ENCODE results near the gene CHST9.
A peak's percentile ranks its signal among the peaks of the same experiment; 100 is the strongest.
"Not testable (repeated sequence)": the region's sequence is repeated elsewhere in the genome, so short reads cannot be mapped to it uniquely, and the experiment has no call there.

The CHST9 gene

GRCh38 chr18:27010784-27011183 lies 174.3 kb downstream of the CHST9 start:
- no peak overlapping the region for H3K27ac ChIP-seq
- no peak for DNase-seq (ENCODE audit: low read depth, low spot score)

DNA sequence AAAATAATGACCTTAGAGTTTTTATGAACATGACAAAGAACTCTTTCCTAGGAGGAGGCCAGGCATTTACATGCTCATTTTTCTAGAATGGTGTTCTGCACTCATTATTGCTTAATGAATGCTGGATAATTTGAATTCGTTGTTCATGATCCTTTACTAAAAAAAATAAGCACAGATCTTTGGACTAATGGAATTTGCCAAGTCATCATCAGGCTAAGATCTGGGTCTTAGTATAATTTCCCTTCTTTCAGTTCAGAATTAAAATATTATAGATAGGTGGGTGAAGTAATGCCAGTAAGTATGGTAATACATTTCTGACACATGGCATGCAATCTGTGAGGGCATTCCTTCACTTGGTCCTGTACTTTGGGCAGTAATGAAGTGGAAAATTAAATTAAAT lies 175.8 kb downstream of the CHST9 start:
- DNase-seq (ENCODE audit: low read depth, low spot score): no peak
- H3K27ac ChIP-seq: no peak overlapping the region

DNA sequence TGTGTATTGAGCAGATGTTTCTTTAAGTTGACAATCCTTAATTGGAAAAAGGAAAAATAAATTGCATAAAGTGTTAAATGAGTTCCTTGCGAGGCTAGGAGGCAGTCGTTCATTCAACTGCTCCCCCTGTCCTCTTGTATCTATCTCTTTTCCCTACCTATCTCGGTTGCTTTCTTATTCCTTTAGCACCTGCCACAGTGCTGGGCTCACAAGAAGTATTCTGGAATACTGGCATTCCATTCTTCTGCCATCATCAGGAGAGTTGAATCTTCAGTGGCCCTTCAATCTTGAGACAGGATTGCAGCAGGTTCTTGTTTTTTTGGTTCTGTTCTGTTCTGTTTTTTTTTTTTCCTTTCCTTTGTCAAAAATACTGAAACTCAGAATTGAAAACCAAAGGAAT lies 176.5 kb downstream of the CHST9 start:
- no peak overlapping the region for H3K27ac ChIP-seq
- no peak for DNase-seq (ENCODE audit: low read depth, low spot score)

GRCh38 chr18:27007880-27008279 lies 177.2 kb downstream of the CHST9 start:
- H3K27ac ChIP-seq: no peak overlapping the region
- no peak for DNase-seq (ENCODE audit: low read depth, low spot score)

DNA sequence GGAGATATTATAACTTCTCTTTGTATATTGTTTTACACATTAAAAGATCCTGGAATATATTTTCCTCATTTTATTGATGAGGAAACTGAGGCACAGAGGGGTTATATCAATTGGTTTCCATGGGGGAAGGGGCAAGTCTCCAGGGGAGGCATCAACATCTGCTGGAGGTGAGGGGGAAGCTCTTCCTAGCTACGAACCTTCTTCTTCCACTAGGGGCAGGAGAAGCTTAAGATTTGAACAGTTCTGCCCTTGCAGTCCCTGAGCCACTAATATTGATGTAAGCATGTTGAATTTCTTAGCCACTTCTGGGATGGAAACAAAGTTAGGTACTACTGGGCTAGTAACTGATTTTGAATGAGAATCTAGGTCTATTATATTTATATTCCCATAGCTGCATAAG lies 179.5 kb downstream of the CHST9 start:
- H3K27ac ChIP-seq: no peak overlapping the region
- no peak for DNase-seq (ENCODE audit: low read depth, low spot score)

DNA sequence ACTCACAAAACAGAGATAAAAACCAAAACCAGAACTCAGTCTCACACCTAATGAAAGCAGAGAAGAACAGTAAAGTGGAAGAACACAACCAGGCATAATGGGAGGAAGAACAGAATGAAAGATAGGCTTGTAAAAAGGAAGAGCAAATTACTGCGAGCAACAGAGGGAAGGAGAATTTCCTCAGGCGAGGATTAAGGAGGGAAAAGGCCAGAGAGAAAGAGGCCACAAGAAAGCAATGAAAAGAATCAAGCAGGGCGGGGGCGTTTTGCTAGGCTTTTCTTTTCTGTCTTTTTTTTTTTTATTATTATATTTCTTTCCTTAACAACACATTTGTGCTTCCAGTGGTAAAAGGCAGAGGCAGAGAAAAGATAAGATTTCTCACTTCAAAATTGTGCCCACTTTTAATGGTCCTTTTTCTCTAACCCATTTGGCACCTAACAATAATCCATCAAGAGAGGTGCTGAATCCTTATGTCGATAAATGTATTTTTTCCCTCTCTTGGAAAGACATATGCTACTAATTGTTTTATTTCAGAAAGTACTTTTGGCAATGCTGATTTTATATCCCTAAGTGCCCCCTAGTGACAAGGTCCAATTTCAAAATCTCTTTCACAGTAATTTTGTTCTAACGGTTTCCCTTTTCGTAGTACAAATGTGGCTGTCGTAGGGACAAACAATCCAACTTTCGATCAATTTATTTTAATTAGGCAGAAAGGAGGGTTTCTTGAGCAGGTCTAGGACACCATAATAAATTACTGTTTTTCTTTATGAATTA lies 180.9 kb downstream of the CHST9 start:
- H3K27ac ChIP-seq: no peak overlapping the region
- no peak for DNase-seq (ENCODE audit: low read depth, low spot score)

- no peak for DNase-seq (ENCODE audit: low read depth, low spot score)
- no peak overlapping the region for H3K27ac ChIP-seq
These were observed 185.3 kb downstream of the CHST9 start for GRCh38 chr18:26999797-27000196.

GRCh38 chr18:26993568-26993967 lies 191.5 kb downstream of the CHST9 start:
- DNase-seq (ENCODE audit: low read depth, low spot score): no peak
- H3K27ac ChIP-seq: no peak overlapping the region

GRCh38 chr18:26992926-26993325 lies 192.2 kb downstream of the CHST9 start:
- H3K27ac ChIP-seq: no peak overlapping the region
- DNase-seq (ENCODE audit: low read depth, low spot score): no peak

GRCh38 chr18:26989842-26990241 lies 195.3 kb downstream of the CHST9 start:
- H3K27ac ChIP-seq: no peak overlapping the region
- DNase-seq (ENCODE audit: low read depth, low spot score): no peak

GRCh38 chr18:26981360-26982082 lies 203.6 kb downstream of the CHST9 start:
- no peak for DNase-seq (ENCODE audit: low read depth, low spot score)
- no peak overlapping the region for H3K27ac ChIP-seq

GRCh38 chr18:26978812-26979341 lies 206.2 kb downstream of the CHST9 start:
- no peak for DNase-seq (ENCODE audit: low read depth, low spot score)
- H3K27ac ChIP-seq: no peak overlapping the region

- no peak overlapping the region for H3K27ac ChIP-seq
- DNase-seq (ENCODE audit: low read depth, low spot score): no peak
These were observed 207.3 kb downstream of the CHST9 start for GRCh38 chr18:26977781-26978180.

DNA sequence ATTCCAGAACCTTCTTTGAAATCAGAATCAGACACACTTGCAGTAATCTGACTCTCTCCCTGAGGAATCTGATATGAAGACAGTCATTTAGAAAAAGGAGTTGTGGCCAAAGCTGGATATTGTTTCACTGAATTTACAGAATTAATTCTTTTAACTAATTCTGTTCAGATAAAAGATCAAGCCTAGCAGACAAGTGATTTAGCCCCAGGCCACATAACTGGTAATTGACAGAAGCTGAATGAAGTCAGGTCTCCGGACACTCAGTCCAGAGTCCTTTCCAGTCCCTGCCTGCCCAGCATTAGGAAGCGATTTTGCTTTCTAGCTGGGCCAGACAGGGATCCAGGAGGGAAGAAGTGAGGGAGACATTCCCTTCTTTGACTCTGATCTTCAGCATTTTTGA lies 208.9 kb downstream of the CHST9 start:
- no peak overlapping the region for H3K27ac ChIP-seq
- no peak for DNase-seq (ENCODE audit: low read depth, low spot score)

DNA sequence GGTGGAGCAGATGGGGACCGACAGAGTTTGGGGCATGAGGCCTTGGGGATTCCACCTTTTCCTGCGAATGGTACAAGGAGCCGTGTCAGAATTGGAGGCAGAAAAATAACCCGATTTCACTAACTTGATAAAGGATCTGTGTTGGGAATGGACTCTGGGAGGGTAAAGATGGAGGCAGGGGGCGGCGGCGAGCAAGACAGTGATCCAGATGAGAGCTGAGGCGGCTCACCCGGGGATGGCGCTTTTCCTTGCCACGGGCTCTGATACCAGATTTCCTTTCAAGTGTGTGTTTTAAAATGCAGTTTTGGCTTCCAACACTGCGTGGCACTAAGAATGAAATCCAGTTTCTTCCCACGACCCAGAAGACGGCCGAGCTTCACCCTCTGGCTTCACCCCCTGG lies 212.6 kb downstream of the CHST9 start:
- not testable (repeated sequence) for DNase-seq (ENCODE audit: low read depth, low spot score); H3K27ac ChIP-seq

- DNase-seq (ENCODE audit: low read depth, low spot score): peak; percentile 10
- H3K27ac ChIP-seq: no peak overlapping the region
These were observed 213.7 kb downstream of the CHST9 start for GRCh38 chr18:26971409-26971808.

- DNase-seq (ENCODE audit: low read depth, low spot score): no peak
- H3K27ac ChIP-seq: no peak overlapping the region
These were observed 214.5 kb downstream of the CHST9 start for GRCh38 chr18:26970637-26971036.

- no peak overlapping the region for H3K27ac ChIP-seq
- no peak for DNase-seq (ENCODE audit: low read depth, low spot score)
These were observed 219.9 kb downstream of the CHST9 start for GRCh38 chr18:26965206-26965605.

- no peak for DNase-seq (ENCODE audit: low read depth, low spot score)
- H3K27ac ChIP-seq: no peak overlapping the region
These were observed 221.8 kb downstream of the CHST9 start for GRCh38 chr18:26963292-26963691.

DNA sequence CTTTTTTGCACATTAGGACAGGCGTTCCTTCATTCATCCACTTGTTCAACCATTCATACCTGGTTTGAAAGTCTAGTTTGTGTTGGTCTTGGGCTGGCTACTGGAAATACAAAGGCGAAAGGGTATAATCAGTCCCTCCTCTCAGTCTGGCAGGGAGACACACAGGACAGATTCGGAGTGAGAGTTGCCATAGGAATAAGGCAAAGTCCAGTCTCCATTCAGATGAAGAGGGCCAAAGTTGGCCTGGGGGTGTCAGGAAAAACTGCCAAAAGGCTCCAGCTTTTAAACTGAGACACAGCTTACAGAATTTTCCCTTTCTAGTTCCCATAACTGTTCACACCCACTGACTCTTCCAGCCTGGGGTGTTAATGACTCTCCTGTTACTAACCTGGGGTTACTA lies 223.3 kb downstream of the CHST9 start:
- DNase-seq (ENCODE audit: low read depth, low spot score): no peak
- H3K27ac ChIP-seq: no peak overlapping the region

DNA sequence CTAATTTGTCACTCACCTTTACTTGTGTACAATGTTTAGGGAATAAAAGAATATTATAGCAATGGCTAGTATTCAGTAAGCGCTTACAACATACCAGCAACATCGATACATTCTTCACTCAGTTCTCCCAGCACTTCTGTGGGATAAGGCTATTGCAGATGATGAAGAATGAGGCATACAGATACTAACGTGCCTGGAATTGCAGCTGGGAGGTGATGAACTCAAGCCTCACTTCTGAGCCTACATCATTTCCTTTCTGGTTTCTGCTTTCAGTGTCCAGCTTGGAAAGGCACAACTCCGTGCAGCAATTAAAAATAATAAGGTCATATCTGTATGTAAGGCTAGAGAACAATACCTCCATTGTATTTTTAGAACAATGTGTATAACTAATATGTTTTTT lies 224.2 kb downstream of the CHST9 start:
- H3K27ac ChIP-seq: peak overlapping the region; percentile 30
- DNase-seq (ENCODE audit: low read depth, low spot score): peak; percentile 58

DNA sequence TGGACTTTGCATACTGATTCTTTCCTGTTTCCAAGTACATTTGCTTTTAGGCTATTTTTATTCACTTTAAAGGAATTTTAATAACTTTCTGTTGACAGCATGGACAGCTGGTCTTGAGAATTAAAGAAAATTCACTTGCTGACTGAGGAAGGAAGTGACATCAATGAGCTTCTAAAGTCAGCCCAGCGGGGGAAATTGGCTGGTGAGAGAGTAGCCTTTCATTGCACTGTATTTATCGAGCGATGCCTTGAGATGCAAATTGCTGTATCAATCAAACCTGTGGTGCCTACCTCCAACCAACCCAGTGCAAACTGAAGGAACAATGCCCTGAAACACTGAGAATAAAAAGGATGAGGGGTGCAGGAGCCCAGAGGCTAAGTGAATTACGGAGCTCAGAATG lies 228.2 kb downstream of the CHST9 start:
- no peak for DNase-seq (ENCODE audit: low read depth, low spot score)
- no peak overlapping the region for H3K27ac ChIP-seq
